Measurements from ENCODE around the gene ARHGAP28. TPM values are rescaled to one million over a fixed set of nuclear protein-coding genes. Genes with fewer than 3 reads are reported as not detected.

Gene ARHGAP28
- total RNA-seq, 2 donors from 2014 or later, result 110 to 133 TPM

- no peak overlapping the region for H3K4me3 Mint-ChIP-seq
- H3K4me1 Mint-ChIP-seq, result peaks cover 10% of the 10 kb centered on the region
- Histone ChIP-seq H3K4me1 (ENCODE audit: control insufficient read depth, insufficient read depth, low read length) (no peaks in the 10 kb centered on the region), H3K4me3 (ENCODE audit: low read length) (no peak overlapping the region), H3K36me3 (ENCODE audit: control insufficient read depth, insufficient read depth, low read length) (no peaks in the 10 kb centered on the region), H3K27ac (ENCODE audit: low read depth, low read length) (no peak overlapping the region), H3K27me3 (ENCODE audit: control insufficient read depth, insufficient read depth, low read length, poor library complexity, severe bottlenecking) (no peaks in the 10 kb centered on the region), H3K9me3 (ENCODE audit: control insufficient read depth, low read length) (no peaks in the 10 kb centered on the region), H3K9ac (ENCODE audit: extremely low read depth, low read length, poor library complexity, severe bottlenecking) (no peak overlapping the region)
- H3K27ac Mint-ChIP-seq, result no peak overlapping the region
- H3K27me3 Mint-ChIP-seq (ENCODE audit: insufficient read depth), result no peaks in the 10 kb centered on the region
- 88 to 100% methylated on average over 1 of the region's 1 CpG for WGBS, 2 experiments (ENCODE audit: insufficient coverage in 1 of 2, insufficient read length in 1 of 2)
- no peak for DNase-seq
- H3K9me3 Mint-ChIP-seq, result peaks cover 5% of the 10 kb centered on the region
- H3K36me3 Mint-ChIP-seq (ENCODE audit: low read depth), result no peaks in the 10 kb centered on the region
- TF ChIP-seq CTCF (conservative IDR thresholded peaks at IDR 0.05), result no peak
Observed at GRCh38 chr18:6711467-6711866, 18.0 kb upstream of the ARHGAP28 start.

- Mint-ChIP-seq H3K36me3 (ENCODE audit: low read depth) (no peaks in the 10 kb centered on the region), H3K9me3 (no peaks in the 10 kb centered on the region), H3K27me3 (ENCODE audit: insufficient read depth) (no peaks in the 10 kb centered on the region), H3K4me1 (peaks cover 10% of the 10 kb centered on the region), H3K27ac (no peak overlapping the region), H3K4me3 (no peak overlapping the region)
- peak; percentile 51 for DNase-seq
- H3K4me1 ChIP-seq (ENCODE audit: control insufficient read depth, insufficient read depth, low read length), result no peaks in the 10 kb centered on the region
- peak; percentile 59 for TF ChIP-seq CTCF (conservative IDR thresholded peaks at IDR 0.05)
- no peak overlapping the region for H3K9ac ChIP-seq (ENCODE audit: extremely low read depth, low read length, poor library complexity, severe bottlenecking)
- no peak overlapping the region for H3K27ac ChIP-seq (ENCODE audit: low read depth, low read length)
- no peaks in the 10 kb centered on the region for H3K9me3 ChIP-seq (ENCODE audit: control insufficient read depth, low read length)
- WGBS, 2 experiments (ENCODE audit: insufficient coverage in 1 of 2, insufficient read length in 1 of 2), result 83 to 100% methylated on average over 1 of the region's 1 CpG
- H3K4me3 ChIP-seq (ENCODE audit: low read length), result no peak overlapping the region
- no peaks in the 10 kb centered on the region for H3K27me3 ChIP-seq (ENCODE audit: control insufficient read depth, insufficient read depth, low read length, poor library complexity, severe bottlenecking)
- H3K36me3 ChIP-seq (ENCODE audit: control insufficient read depth, insufficient read depth, low read length), result no peaks in the 10 kb centered on the region
Observed at GRCh38 chr18:6712401-6712800, 17.1 kb upstream of the ARHGAP28 start.

GRCh38 chr18:6714010-6714409 is 15.5 kb upstream of the ARHGAP28 start:
- Histone ChIP-seq H3K9ac (ENCODE audit: extremely low read depth, low read length, poor library complexity, severe bottlenecking) (no peak overlapping the region), H3K9me3 (ENCODE audit: control insufficient read depth, low read length) (no peaks in the 10 kb centered on the region), H3K4me3 (ENCODE audit: low read length) (no peak overlapping the region), H3K36me3 (ENCODE audit: control insufficient read depth, insufficient read depth, low read length) (no peaks in the 10 kb centered on the region), H3K4me1 (ENCODE audit: control insufficient read depth, insufficient read depth, low read length) (no peaks in the 10 kb centered on the region), H3K27ac (ENCODE audit: low read depth, low read length) (no peak overlapping the region), H3K27me3 (ENCODE audit: control insufficient read depth, insufficient read depth, low read length, poor library complexity, severe bottlenecking) (no peaks in the 10 kb centered on the region)
- Mint-ChIP-seq H3K9me3 (no peaks in the 10 kb centered on the region), H3K36me3 (ENCODE audit: low read depth) (no peaks in the 10 kb centered on the region), H3K27me3 (ENCODE audit: insufficient read depth) (no peaks in the 10 kb centered on the region), H3K4me3 (no peak overlapping the region), H3K27ac (no peak overlapping the region), H3K4me1 (peaks cover 13% of the 10 kb centered on the region)
- whole genome bisulfite sequencing, 2 experiments (ENCODE audit: insufficient coverage in 1 of 2, insufficient read length in 1 of 2), result 73 to 81% methylated on average over 2 of the region's 2 CpGs
- TF ChIP-seq CTCF (conservative IDR thresholded peaks at IDR 0.05), result no peak
- DNase-seq, result peak; percentile 56
